HCT116 (cell line): ENCODE measurements around the gene ZNF554. TPM values are rescaled to one million over a fixed set of nuclear protein-coding genes. Genes with fewer than 3 reads are reported as not detected.

Source experiments
- ATAC-seq: fragments of 200-7000 bp; cut with Tn5 transposase; 2 replicates; pipeline ENCODE4 v1.9.1; 2020; ENCODE audit warnings: mild to moderate bottlenecking, moderate library complexity
- BruUV-seq: library from RNA; stranded (reverse); fragments of 400-500 nt; replicated peaks from 2 replicates; lab custom pipeline; 2021; lab: Mats Ljungman, UMichigan
- CTCF ChIA-PET: fragments of 300-600 bp; sonication (Branson Sonifier 250); formaldehyde crosslinking; loops from one replicate; lab custom pipeline; 2021; ENCODE audit warnings: antibody characterized with exemption; lab: Charles Lee
- POLR2A ChIA-PET: fragments of 300-600, 350-600 bp; sonication (Branson Sonifier 250); formaldehyde crosslinking; loops from one replicate; lab custom pipeline; 2021; ENCODE audit warnings: antibody characterized with exemption; lab: Charles Lee
- RAD21 ChIA-PET, 2 experiments: fragments of 300-600 bp; sonication (Branson Sonifier 250); formaldehyde crosslinking; loops; one replicate each; lab custom pipeline; 2023; ENCODE audit warnings: low total read pairs in 2 of 2; ENCODE audit not compliant: uncharacterized antibody in 2 of 2, unreplicated experiment in 2 of 2, low non-redundant PET in 1 of 2; lab: Charles Lee
- DNase-seq: peaks from one replicate; pipeline ENCODE4 v3.0.0-alpha.2; 2010; ENCODE audit warnings: low read depth, low spot score
- H2AFZ ChIP-seq: fragments of 200-600 bp; shearing (Covaris generic), sonication (generic); 2 replicates; pipeline ENCODE4 v1.6.1; 2017; ENCODE audit warnings: low read depth, mixed run types, mixed read lengths, antibody characterized with exemption, low read length; ENCODE audit not compliant: poor library complexity, severe bottlenecking
- H3K27ac ChIP-seq: 2 replicates; pipeline ENCODE4 v1.5.1; 2012; ENCODE audit warnings: low read depth, low read length
- H3K27me3 ChIP-seq: fragments of 200-600 bp; sonication (generic); 2 replicates; pipeline ENCODE4 v1.6.1; 2016; ENCODE audit warnings: mixed run types, low read length, mixed read lengths; ENCODE audit not compliant: insufficient read depth
- H3K36me3 ChIP-seq, 2 experiments: fragments of 200-500 bp in 1 of 2; fragments of 200-600 bp in 1 of 2; sonication (Bioruptor generic) in 1 of 2; sonication (generic) in 1 of 2; 2 replicates each; pipeline versions ENCODE4 v1.5.1 to v1.6.1; 2014 to 2016; ENCODE audit warnings: low read length in 2 of 2, inconsistent platforms in 1 of 2, mixed read lengths in 1 of 2, mixed run types in 1 of 2; ENCODE audit not compliant: insufficient read depth in 2 of 2, control insufficient read depth in 1 of 2
- H3K4me1 ChIP-seq, 2 experiments: fragments of 200-600 bp in 1 of 2; sonication (generic) in 1 of 2; 2 replicates each; pipeline versions ENCODE4 v1.5.1 to v1.6.1; 2012 to 2017; ENCODE audit warnings: low read length in 2 of 2, inconsistent platforms in 1 of 2, mild to moderate bottlenecking in 1 of 2, mixed read lengths in 1 of 2, mixed run types in 1 of 2, moderate library complexity in 1 of 2; ENCODE audit not compliant: insufficient read depth in 2 of 2, control insufficient read depth in 1 of 2
- H3K4me2 ChIP-seq: fragments of 200-600 bp; sonication (generic); 2 replicates; pipeline ENCODE4 v1.6.1; 2017; ENCODE audit warnings: mixed run types, low read length, mixed read lengths
- H3K4me3 ChIP-seq, 2 experiments: fragments of 200-600 bp in 1 of 2; sonication (generic) in 1 of 2; replicated peaks in 1 of 2; 2 replicates each; pipeline ENCODE4 v1.5.1; 2011 to 2016; ENCODE audit warnings: low read length in 2 of 2, control low read depth in 1 of 2, low read depth in 1 of 2, mild to moderate bottlenecking in 1 of 2, mixed read lengths in 1 of 2, mixed run types in 1 of 2
- H3K79me2 ChIP-seq: fragments of 200-600 bp; sonication (generic); 2 replicates; pipeline ENCODE4 v1.6.1; 2017; ENCODE audit warnings: mild to moderate bottlenecking, mixed run types, low read length, moderate library complexity, mixed read lengths; ENCODE audit not compliant: insufficient read depth
- H3K9ac ChIP-seq: fragments of 200-600 bp; sonication (generic); 2 replicates; pipeline ENCODE4 v1.6.1; 2016; ENCODE audit warnings: low read length, mixed read lengths
- H3K9me2 ChIP-seq: fragments of 200-600 bp; sonication (generic), shearing (Covaris generic); 2 replicates; pipeline ENCODE4 v1.6.1; 2017; ENCODE audit warnings: mixed run types, mild to moderate bottlenecking, moderate library complexity; ENCODE audit not compliant: insufficient read depth
- H3K9me3 ChIP-seq, 2 experiments: fragments of 200-500 bp in 1 of 2; fragments of 200-600 bp in 1 of 2; sonication (Bioruptor generic) in 1 of 2; sonication (generic) in 1 of 2; 2 replicates each; pipeline ENCODE4 v1.6.1; 2014 to 2017; ENCODE audit warnings: low read length in 2 of 2, mixed read lengths in 2 of 2, inconsistent platforms in 1 of 2, low read depth in 1 of 2, mild to moderate bottlenecking in 1 of 2, mixed run types in 1 of 2, moderate library complexity in 1 of 2; ENCODE audit not compliant: control insufficient read depth in 1 of 2, insufficient read depth in 1 of 2
- H4K20me1 ChIP-seq: fragments of 200-600 bp; sonication (generic), shearing (Covaris generic); 2 replicates; pipeline ENCODE4 v1.6.1; 2017; ENCODE audit warnings: mixed run types, mild to moderate bottlenecking, moderate library complexity; ENCODE audit not compliant: insufficient read depth
- JUND ChIP-seq: IDR thresholded peaks from 2 replicates; pipeline ENCODE4 v1.6.1; 2012
- RAD21 ChIP-seq: IDR thresholded peaks from 2 replicates; pipeline ENCODE4 v1.6.1; 2012; ENCODE audit warnings: low read depth, mild to moderate bottlenecking
- SRF ChIP-seq: IDR thresholded peaks from 2 replicates; pipeline ENCODE4 v1.6.1; 2012; ENCODE audit warnings: low read depth
- YY1 ChIP-seq: IDR thresholded peaks from 2 replicates; pipeline ENCODE4 v1.6.1; 2011; ENCODE audit warnings: low read length, low read depth, moderate library complexity, mild to moderate bottlenecking; ENCODE audit not compliant: insufficient replicate concordance; ENCODE audit errors: extremely low read depth
- intact Hi-C: fragments of 100-400 bp; cut with micrococcal nuclease; formaldehyde crosslinking; loops from 2 replicates; pipeline ENCODE4 v1.10.0; 2022
- total RNA-seq: library from RNA; stranded (reverse); gene quantifications from one replicate; pipeline ENCODE4 v1.2.1, GENCODE V29; 2021; ENCODE audit not compliant: unreplicated experiment
- TF ChIP-seq, protein P1 (sequence below), 3 experiments: fragments of 200-600 bp in 1 of 3; sonication (generic) in 1 of 3; IDR thresholded peaks in 2 of 3; conservative IDR thresholded peaks in 1 of 3; 2 replicates each; pipeline ENCODE4 v1.5.1; 2012 to 2017; ENCODE audit warnings: low read depth in 2 of 3, low read length in 2 of 3, antibody characterized with exemption in 1 of 3, borderline replicate concordance in 1 of 3, control low read depth in 1 of 3, mild to moderate bottlenecking in 1 of 3, mixed read lengths in 1 of 3, mixed run types in 1 of 3, moderate library complexity in 1 of 3; ENCODE audit not compliant: insufficient read depth in 1 of 3
- TF ChIP-seq, protein P2 (sequence below): IDR thresholded peaks from 2 replicates; pipeline ENCODE4 v1.6.1; 2012; ENCODE audit warnings: low read depth

ZNF554 gene
- total RNA-seq, 1 experiment from 2014 or later, result 4.0 TPM

DNA sequence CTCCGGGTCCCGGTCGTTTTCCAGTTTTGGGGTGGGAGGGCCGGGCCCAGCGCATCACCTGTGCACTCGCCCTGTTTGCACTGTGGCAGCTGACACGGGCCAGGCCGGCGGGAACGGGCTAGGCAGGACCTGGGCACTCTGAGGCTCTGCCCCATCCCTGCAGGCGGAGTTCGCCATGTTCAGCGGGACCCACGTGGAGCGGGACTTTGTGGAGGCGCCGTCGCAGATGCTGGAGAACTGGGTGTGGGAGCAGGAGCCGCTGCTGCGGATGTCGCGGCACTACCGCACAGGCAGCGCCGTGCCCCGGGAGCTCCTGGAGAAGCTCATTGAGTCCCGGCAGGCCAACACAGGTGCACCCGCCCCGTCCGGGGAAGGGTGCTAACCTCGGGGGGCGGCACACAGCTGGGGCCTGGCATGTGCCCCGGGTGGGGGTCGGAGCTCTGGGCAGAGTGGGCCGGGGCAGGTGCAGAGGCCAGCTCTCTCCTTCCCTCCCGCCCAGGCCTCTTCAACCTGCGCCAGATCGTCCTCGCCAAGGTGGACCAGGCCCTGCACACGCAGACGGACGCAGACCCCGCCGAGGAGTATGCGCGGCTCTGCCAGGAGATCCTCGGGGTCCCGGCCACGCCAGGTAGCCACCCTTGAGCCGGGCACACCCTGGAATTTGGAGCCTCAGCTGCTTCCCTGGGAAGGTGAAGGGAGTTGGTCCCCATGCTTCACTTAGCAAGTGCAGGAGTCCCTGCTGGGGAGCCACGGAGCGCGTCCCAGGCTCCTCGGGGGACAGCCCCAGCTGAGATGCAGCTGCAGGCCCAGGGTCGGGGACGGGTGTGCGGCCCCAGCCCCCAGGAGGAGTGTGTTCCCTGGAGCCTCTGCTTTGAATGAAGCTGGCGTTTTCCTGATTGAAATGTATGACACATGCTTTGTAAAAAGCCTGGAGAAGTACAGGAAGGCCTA, 9.3 kb upstream of the ZNF554 start:
- no peak overlapping the region for H2AFZ ChIP-seq
- POLR2A ChIA-PET, result no interaction called here
- H3K36me3 ChIP-seq, result peaks cover 12 to 36% of the 10 kb centered on the region in 2 experiments; a peak in 3 of 4 replicates
- no peaks in the 10 kb centered on the region for H3K9me3 ChIP-seq
- no peak overlapping the region for H3K9ac ChIP-seq
- intact Hi-C loops, result no loop called here
- no TSS peak for BruUV-seq
- H3K4me1 ChIP-seq, result no peaks in the 10 kb centered on the region
- H3K27me3 ChIP-seq, result no peaks in the 10 kb centered on the region
- no peak for TF ChIP-seq SRF
- no peak for TF ChIP-seq RAD21
- no peak for TF ChIP-seq JUND
- TF ChIP-seq, protein P1, sequence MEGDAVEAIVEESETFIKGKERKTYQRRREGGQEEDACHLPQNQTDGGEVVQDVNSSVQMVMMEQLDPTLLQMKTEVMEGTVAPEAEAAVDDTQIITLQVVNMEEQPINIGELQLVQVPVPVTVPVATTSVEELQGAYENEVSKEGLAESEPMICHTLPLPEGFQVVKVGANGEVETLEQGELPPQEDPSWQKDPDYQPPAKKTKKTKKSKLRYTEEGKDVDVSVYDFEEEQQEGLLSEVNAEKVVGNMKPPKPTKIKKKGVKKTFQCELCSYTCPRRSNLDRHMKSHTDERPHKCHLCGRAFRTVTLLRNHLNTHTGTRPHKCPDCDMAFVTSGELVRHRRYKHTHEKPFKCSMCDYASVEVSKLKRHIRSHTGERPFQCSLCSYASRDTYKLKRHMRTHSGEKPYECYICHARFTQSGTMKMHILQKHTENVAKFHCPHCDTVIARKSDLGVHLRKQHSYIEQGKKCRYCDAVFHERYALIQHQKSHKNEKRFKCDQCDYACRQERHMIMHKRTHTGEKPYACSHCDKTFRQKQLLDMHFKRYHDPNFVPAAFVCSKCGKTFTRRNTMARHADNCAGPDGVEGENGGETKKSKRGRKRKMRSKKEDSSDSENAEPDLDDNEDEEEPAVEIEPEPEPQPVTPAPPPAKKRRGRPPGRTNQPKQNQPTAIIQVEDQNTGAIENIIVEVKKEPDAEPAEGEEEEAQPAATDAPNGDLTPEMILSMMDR (IDR thresholded peaks at IDR 0.05 in 2 of 3, conservative IDR thresholded peaks at IDR 0.05 in 1 of 3; ENCODE audit: borderline replicate concordance in 1 of 3, insufficient read depth in 1 of 3, low read depth in 2 of 3, low read length in 2 of 3), result no peak
- no peak for TF ChIP-seq YY1
- TF ChIP-seq, protein P2, sequence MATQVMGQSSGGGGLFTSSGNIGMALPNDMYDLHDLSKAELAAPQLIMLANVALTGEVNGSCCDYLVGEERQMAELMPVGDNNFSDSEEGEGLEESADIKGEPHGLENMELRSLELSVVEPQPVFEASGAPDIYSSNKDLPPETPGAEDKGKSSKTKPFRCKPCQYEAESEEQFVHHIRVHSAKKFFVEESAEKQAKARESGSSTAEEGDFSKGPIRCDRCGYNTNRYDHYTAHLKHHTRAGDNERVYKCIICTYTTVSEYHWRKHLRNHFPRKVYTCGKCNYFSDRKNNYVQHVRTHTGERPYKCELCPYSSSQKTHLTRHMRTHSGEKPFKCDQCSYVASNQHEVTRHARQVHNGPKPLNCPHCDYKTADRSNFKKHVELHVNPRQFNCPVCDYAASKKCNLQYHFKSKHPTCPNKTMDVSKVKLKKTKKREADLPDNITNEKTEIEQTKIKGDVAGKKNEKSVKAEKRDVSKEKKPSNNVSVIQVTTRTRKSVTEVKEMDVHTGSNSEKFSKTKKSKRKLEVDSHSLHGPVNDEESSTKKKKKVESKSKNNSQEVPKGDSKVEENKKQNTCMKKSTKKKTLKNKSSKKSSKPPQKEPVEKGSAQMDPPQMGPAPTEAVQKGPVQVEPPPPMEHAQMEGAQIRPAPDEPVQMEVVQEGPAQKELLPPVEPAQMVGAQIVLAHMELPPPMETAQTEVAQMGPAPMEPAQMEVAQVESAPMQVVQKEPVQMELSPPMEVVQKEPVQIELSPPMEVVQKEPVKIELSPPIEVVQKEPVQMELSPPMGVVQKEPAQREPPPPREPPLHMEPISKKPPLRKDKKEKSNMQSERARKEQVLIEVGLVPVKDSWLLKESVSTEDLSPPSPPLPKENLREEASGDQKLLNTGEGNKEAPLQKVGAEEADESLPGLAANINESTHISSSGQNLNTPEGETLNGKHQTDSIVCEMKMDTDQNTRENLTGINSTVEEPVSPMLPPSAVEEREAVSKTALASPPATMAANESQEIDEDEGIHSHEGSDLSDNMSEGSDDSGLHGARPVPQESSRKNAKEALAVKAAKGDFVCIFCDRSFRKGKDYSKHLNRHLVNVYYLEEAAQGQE, result no peak
- no peak overlapping the region for H3K4me2 ChIP-seq
- no peaks in the 10 kb centered on the region for H3K79me2 ChIP-seq
- CTCF ChIA-PET, result no interaction called here
- DNase-seq (no peak), ATAC-seq (no peak)
- no peak overlapping the region for H3K4me3 ChIP-seq
- RAD21 ChIA-PET, result no interaction called here
- no peak overlapping the region for H3K27ac ChIP-seq
- no peaks in the 10 kb centered on the region for H3K9me2 ChIP-seq
- no peaks in the 10 kb centered on the region for H4K20me1 ChIP-seq
